Mesenchymal stem cell (in vitro differentiated cells and primary cell): ENCODE results near the gene FHIT.

Experiments used
- DNase-seq: peaks from one replicate; pipeline ENCODE4 v3.0.0-alpha.2; 2013
- H2AFZ ChIP-seq: one replicate; pipeline ENCODE4 v1.6.1; 2013; ENCODE audit warnings: low read depth, mild to moderate bottlenecking, control low read depth, inconsistent platforms, low read length, moderate library complexity
- H2AK5ac ChIP-seq: 2 replicates; pipeline ENCODE4 v1.6.1; 2013; ENCODE audit warnings: low read length, moderate library complexity, mild to moderate bottlenecking, inconsistent platforms; ENCODE audit not compliant: severe bottlenecking
- H2BK120ac ChIP-seq: one replicate; pipeline ENCODE4 v1.6.1; 2013; ENCODE audit warnings: low read depth, mild to moderate bottlenecking, inconsistent platforms, low read length, moderate library complexity
- H2BK12ac ChIP-seq, 2 experiments: one replicate each; pipeline ENCODE4 v1.6.1; 2013; ENCODE audit warnings: inconsistent platforms in 2 of 2, low read length in 2 of 2, mild to moderate bottlenecking in 2 of 2, moderate library complexity in 2 of 2, control low read depth in 1 of 2
- H2BK15ac ChIP-seq: one replicate; pipeline ENCODE4 v1.6.1; 2013; ENCODE audit warnings: mild to moderate bottlenecking, low read depth, inconsistent platforms; ENCODE audit not compliant: poor library complexity, severe bottlenecking
- H2BK5ac ChIP-seq: 2 replicates; pipeline ENCODE4 v1.6.1; 2013; ENCODE audit warnings: low read depth, mild to moderate bottlenecking, low read length, control low read depth, inconsistent platforms; ENCODE audit not compliant: poor library complexity, severe bottlenecking
- H3K14ac ChIP-seq, 2 experiments: one replicate each; pipeline ENCODE4 v1.6.1; 2013; ENCODE audit warnings: inconsistent platforms in 2 of 2, low read length in 2 of 2, control low read depth in 1 of 2, mild to moderate bottlenecking in 1 of 2, moderate library complexity in 1 of 2
- H3K18ac ChIP-seq, 2 experiments: one replicate each; pipeline ENCODE4 v1.6.1; 2013; ENCODE audit warnings: inconsistent platforms in 2 of 2, low read length in 2 of 2, control low read depth in 1 of 2, low read depth in 1 of 2, mild to moderate bottlenecking in 1 of 2
- H3K23ac ChIP-seq, 2 experiments: one replicate each; pipeline ENCODE4 v1.6.1; 2013; ENCODE audit warnings: inconsistent platforms in 2 of 2, low read length in 2 of 2, mild to moderate bottlenecking in 2 of 2, moderate library complexity in 2 of 2, control low read depth in 1 of 2
- H3K27ac ChIP-seq: 2 replicates; pipeline ENCODE4 v1.5.1; 2013; ENCODE audit warnings: mild to moderate bottlenecking, moderate library complexity, low read length, control low read depth, inconsistent platforms; ENCODE audit not compliant: poor library complexity, severe bottlenecking
- H3K27me3 ChIP-seq, 2 experiments: 2 replicates each; pipeline versions ENCODE4 v1.6.1 to v1.7.0; 2013; ENCODE audit warnings: low read length in 2 of 2, mild to moderate bottlenecking in 2 of 2, moderate library complexity in 2 of 2, control low read depth in 1 of 2, inconsistent platforms in 1 of 2; ENCODE audit not compliant: control insufficient read depth in 1 of 2, insufficient read depth in 1 of 2
- H3K36me3 ChIP-seq, 2 experiments: 2 replicates each; pipeline versions ENCODE4 v1.6.1 to v1.7.0; 2013; ENCODE audit warnings: low read length in 2 of 2, control low read depth in 1 of 2, inconsistent platforms in 1 of 2, low read depth in 1 of 2, mild to moderate bottlenecking in 1 of 2; ENCODE audit not compliant: insufficient read depth in 2 of 2, control insufficient read depth in 1 of 2
- H3K4ac ChIP-seq, 2 experiments: one replicate each; pipeline ENCODE4 v1.6.1; 2013; ENCODE audit warnings: inconsistent platforms in 2 of 2, low read length in 2 of 2, mild to moderate bottlenecking in 2 of 2, moderate library complexity in 2 of 2, control low read depth in 1 of 2, low read depth in 1 of 2
- H3K4me1 ChIP-seq: 2 replicates; pipeline ENCODE4 v1.6.1; 2013; ENCODE audit warnings: low read depth, low read length, control low read depth; ENCODE audit not compliant: control insufficient read depth, insufficient read depth
- H3K4me2 ChIP-seq: 2 replicates; pipeline ENCODE4 v1.6.1; 2013; ENCODE audit warnings: low read length, mild to moderate bottlenecking, inconsistent platforms; ENCODE audit not compliant: poor library complexity, severe bottlenecking
- H3K4me3 ChIP-seq, 2 experiments: 2 replicates each; pipeline versions ENCODE4 v1.5.1 to v1.7.0; 2013; ENCODE audit warnings: low read length in 2 of 2, mild to moderate bottlenecking in 2 of 2, control low read depth in 1 of 2, low read depth in 1 of 2; ENCODE audit not compliant: insufficient read depth in 1 of 2
- H3K79me1 ChIP-seq: replicated peaks from 2 replicates; pipeline ENCODE4 v1.6.1; 2013; ENCODE audit warnings: mild to moderate bottlenecking, control low read depth, low read length, inconsistent platforms; ENCODE audit not compliant: poor library complexity, severe bottlenecking
- H3K9ac ChIP-seq: 2 replicates; pipeline ENCODE4 v1.7.0; 2013; ENCODE audit warnings: mild to moderate bottlenecking, low read length, moderate library complexity
- H3K9me3 ChIP-seq: 2 replicates; pipeline ENCODE4 v1.7.0; 2013; ENCODE audit warnings: mild to moderate bottlenecking, low read length; ENCODE audit not compliant: control insufficient read depth
- H4K8ac ChIP-seq: one replicate; pipeline ENCODE4 v1.6.1; 2013; ENCODE audit warnings: inconsistent platforms, mild to moderate bottlenecking, low read length, moderate library complexity
- H4K91ac ChIP-seq: one replicate; pipeline ENCODE4 v1.6.1; 2013; ENCODE audit warnings: mild to moderate bottlenecking, low read length, inconsistent platforms
- WGBS: methylation state at CpG from one replicate; pipeline ENCODE4 v1.1.7; 2013; ENCODE audit warnings: mixed read lengths; 5-methylcytosine and 5-hydroxymethylcytosine counted together

The FHIT gene

DNA sequence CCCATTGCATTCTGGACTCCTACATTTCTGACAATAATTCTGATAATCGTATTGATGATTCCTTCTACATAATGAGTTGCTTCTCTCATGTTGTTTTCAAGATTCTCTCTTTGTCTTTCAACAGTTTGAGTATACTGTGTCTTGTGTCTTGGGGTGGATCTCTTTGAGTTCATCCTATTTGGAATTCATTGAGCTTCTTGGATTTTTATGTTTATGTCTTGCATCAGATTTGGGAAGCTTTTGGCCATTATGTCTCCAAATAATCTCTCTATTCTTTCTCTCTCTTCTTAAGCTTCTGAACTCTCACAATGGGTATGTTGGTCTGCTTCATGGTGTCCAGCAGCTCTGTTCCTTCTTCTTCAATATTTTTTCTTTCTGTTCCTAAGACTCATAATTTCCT, 592.2 kb downstream of the FHIT start:
- Histone ChIP-seq H2BK5ac (no peak overlapping the region), H2AFZ (no peak overlapping the region), H3K27ac (no peak overlapping the region), H3K27me3 (no peaks in the 10 kb centered on the region), H3K79me1 (no peaks in the 10 kb centered on the region), H3K9ac (no peak overlapping the region), H3K4me1 (no peaks in the 10 kb centered on the region), H4K91ac (no peak overlapping the region), H3K36me3 (no peaks in the 10 kb centered on the region), H2BK15ac (no peak overlapping the region), H2AK5ac (no peak overlapping the region), H3K4me3 (no peak overlapping the region), H4K8ac (no peak overlapping the region), H2BK120ac (no peak overlapping the region), H3K4ac (no peak overlapping the region), H3K9me3 (peaks cover 17% of the 10 kb centered on the region), H3K18ac (no peak overlapping the region), H2BK12ac (no peak overlapping the region), H3K14ac (no peak overlapping the region), H3K23ac (no peak overlapping the region), H3K4me2 (no peak overlapping the region)
- no peak for DNase-seq
- WGBS = 80% methylated on average over 1 of the region's 1 CpG

DNA sequence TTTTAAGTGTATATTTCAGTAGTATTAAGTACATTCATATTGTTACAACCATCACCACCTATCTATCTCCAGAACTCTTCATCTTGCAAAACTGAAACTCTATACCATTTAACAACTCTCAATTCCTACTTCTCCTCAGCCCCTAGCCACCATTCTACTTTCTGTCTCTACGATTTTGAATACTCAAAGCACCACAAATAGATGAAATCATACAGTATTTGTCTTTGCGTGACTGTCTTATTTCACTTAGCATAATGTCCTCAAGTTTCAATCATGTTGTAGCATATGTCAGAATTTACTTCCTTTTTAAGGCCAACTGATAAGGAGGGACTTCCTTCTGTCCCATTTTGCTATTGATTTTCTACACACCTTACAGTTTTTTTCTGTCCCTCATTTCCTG, 593.3 kb downstream of the FHIT start:
- Histone ChIP-seq H2BK15ac (no peak overlapping the region), H2BK12ac (no peak overlapping the region), H2AFZ (no peak overlapping the region), H3K14ac (no peak overlapping the region), H3K4ac (no peak overlapping the region), H3K79me1 (no peaks in the 10 kb centered on the region), H4K91ac (no peak overlapping the region), H3K4me1 (no peaks in the 10 kb centered on the region), H3K9me3 (peaks cover 12% of the 10 kb centered on the region), H2BK5ac (no peak overlapping the region), H3K27me3 (no peaks in the 10 kb centered on the region), H3K36me3 (no peaks in the 10 kb centered on the region), H3K27ac (no peak overlapping the region), H3K23ac (no peak overlapping the region), H3K18ac (no peak overlapping the region), H3K4me2 (no peak overlapping the region), H2AK5ac (no peak overlapping the region), H3K9ac (no peak overlapping the region), H2BK120ac (no peak overlapping the region), H3K4me3 (no peak overlapping the region), H4K8ac (no peak overlapping the region)
- no peak for DNase-seq
- WGBS = 76% methylated on average over 2 of the region's 2 CpGs

DNA sequence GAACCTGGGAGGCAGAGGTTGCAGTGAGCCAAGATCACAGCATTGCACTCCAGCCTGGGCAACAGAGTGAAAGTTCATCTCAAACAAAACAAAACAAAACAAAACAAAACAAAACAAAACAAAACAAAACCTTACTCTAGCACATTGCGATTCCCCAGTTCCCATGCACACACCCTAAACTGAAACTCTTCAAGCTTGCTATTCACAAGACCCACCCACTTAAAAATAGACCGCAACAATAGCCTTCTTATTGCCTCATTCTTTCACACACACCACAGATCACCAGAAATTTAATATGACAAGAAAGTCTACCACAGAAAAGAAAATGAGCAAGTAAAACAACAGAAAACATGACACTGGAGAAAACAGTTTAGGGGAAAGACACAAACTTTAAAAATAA, 598.4 kb downstream of the FHIT start:
- Histone ChIP-seq H2AFZ (no peak overlapping the region), H2BK120ac (no peak overlapping the region), H3K27ac (no peak overlapping the region), H3K4me1 (no peaks in the 10 kb centered on the region), H3K9me3 (no peaks in the 10 kb centered on the region), H2BK15ac (no peak overlapping the region), H4K8ac (no peak overlapping the region), H3K36me3 (no peaks in the 10 kb centered on the region), H3K23ac (no peak overlapping the region), H2AK5ac (no peak overlapping the region), H3K18ac (no peak overlapping the region), H3K4ac (no peak overlapping the region), H4K91ac (no peak overlapping the region), H2BK5ac (no peak overlapping the region), H3K27me3 (no peaks in the 10 kb centered on the region), H3K4me3 (no peak overlapping the region), H3K9ac (no peak overlapping the region), H3K79me1 (no peaks in the 10 kb centered on the region), H3K4me2 (no peak overlapping the region), H3K14ac (no peak overlapping the region), H2BK12ac (no peak overlapping the region)
- 88% methylated on average over 2 of the region's 2 CpGs for WGBS
- DNase-seq = no peak

DNA sequence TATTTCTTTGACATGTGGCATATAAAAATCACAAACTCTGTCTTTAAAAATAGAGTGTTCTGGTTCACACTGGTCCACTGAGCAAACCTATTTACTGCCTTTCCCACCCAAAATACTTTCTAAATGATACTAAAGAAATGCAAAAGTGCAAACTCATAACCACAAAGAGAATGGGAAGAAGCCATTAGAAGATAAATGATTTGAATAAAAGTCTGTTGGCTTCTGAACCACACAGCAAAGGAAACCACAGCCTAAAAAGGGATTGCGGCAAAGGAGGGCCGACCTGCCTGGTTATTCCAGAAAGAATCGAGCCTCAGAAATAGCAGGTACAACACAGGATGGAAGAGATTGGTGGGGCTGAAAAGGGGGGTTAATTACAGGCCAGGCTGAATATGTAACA, 599.5 kb downstream of the FHIT start:
- Histone ChIP-seq H3K9ac (no peak overlapping the region), H3K79me1 (no peaks in the 10 kb centered on the region), H3K9me3 (no peaks in the 10 kb centered on the region), H3K27me3 (no peaks in the 10 kb centered on the region), H2BK12ac (no peak overlapping the region), H3K4me1 (no peaks in the 10 kb centered on the region), H3K4me3 (no peak overlapping the region), H4K91ac (no peak overlapping the region), H3K4me2 (no peak overlapping the region), H3K23ac (no peak overlapping the region), H3K27ac (no peak overlapping the region), H2BK120ac (no peak overlapping the region), H3K4ac (no peak overlapping the region), H2BK5ac (no peak overlapping the region), H4K8ac (no peak overlapping the region), H2AFZ (no peak overlapping the region), H3K18ac (no peak overlapping the region), H3K36me3 (no peaks in the 10 kb centered on the region), H3K14ac (no peak overlapping the region), H2BK15ac (no peak overlapping the region), H2AK5ac (no peak overlapping the region)
- 65% methylated on average over 3 of the region's 3 CpGs for WGBS
- DNase-seq = no peak
